Mucosa of stomach (tissue), 1 donor: Measurements from ENCODE around the gene FCRL5.

Source experiments
- H3K27me3 ChIP-seq: one replicate; pipeline ENCODE4 v1.7.0; 2013; ENCODE audit warnings: mild to moderate bottlenecking, low read length; ENCODE audit not compliant: control insufficient read depth, insufficient read depth
- H3K36me3 ChIP-seq: one replicate; pipeline ENCODE4 v1.7.0; 2013; ENCODE audit warnings: low read length; ENCODE audit not compliant: control insufficient read depth, insufficient read depth
- H3K4me1 ChIP-seq: one replicate; pipeline ENCODE4 v1.7.0; 2013; ENCODE audit warnings: mild to moderate bottlenecking, low read length; ENCODE audit not compliant: control insufficient read depth, insufficient read depth
- H3K4me3 ChIP-seq: one replicate; pipeline ENCODE4 v1.7.0; 2013; ENCODE audit warnings: low read length
- H3K9ac ChIP-seq: one replicate; pipeline ENCODE4 v1.7.0; 2013; ENCODE audit warnings: mild to moderate bottlenecking, low read length, moderate library complexity
- H3K9me3 ChIP-seq: one replicate; pipeline ENCODE4 v1.7.0; 2013; ENCODE audit warnings: mild to moderate bottlenecking, low read length, moderate library complexity; ENCODE audit not compliant: control insufficient read depth
- donor health status: Pancreatic carcinoma.

FCRL5 gene

GRCh38 chr1:157482174-157482573 lies 70.1 kb downstream of the FCRL5 start:
- Histone ChIP-seq H3K27me3 (no peaks in the 10 kb centered on the region), H3K9me3 (no peaks in the 10 kb centered on the region), H3K4me3 (no peak overlapping the region), H3K4me1 (no peaks in the 10 kb centered on the region), H3K36me3 (no peaks in the 10 kb centered on the region), H3K9ac (no peak overlapping the region)

GRCh38 chr1:157478030-157478429 lies 74.3 kb downstream of the FCRL5 start:
- H3K36me3 ChIP-seq = no peaks in the 10 kb centered on the region
- no peaks in the 10 kb centered on the region for H3K9me3 ChIP-seq
- H3K9ac ChIP-seq = no peak overlapping the region
- no peak overlapping the region for H3K4me3 ChIP-seq
- H3K27me3 ChIP-seq = no peaks in the 10 kb centered on the region
- no peaks in the 10 kb centered on the region for H3K4me1 ChIP-seq

- Histone ChIP-seq H3K36me3 (no peaks in the 10 kb centered on the region), H3K9ac (no peak overlapping the region), H3K9me3 (no peaks in the 10 kb centered on the region), H3K4me3 (no peak overlapping the region), H3K4me1 (no peaks in the 10 kb centered on the region), H3K27me3 (no peaks in the 10 kb centered on the region)
These were observed 74.9 kb downstream of the FCRL5 start for GRCh38 chr1:157477419-157477818.

- Histone ChIP-seq H3K9me3 (no peaks in the 10 kb centered on the region), H3K27me3 (no peaks in the 10 kb centered on the region), H3K4me3 (no peak overlapping the region), H3K4me1 (no peaks in the 10 kb centered on the region), H3K9ac (no peak overlapping the region), H3K36me3 (no peaks in the 10 kb centered on the region)
These were observed 79.4 kb downstream of the FCRL5 start for GRCh38 chr1:157472959-157473358.

GRCh38 chr1:157472056-157472701 lies 80.1 kb downstream of the FCRL5 start:
- Histone ChIP-seq H3K36me3 (no peaks in the 10 kb centered on the region), H3K9ac (no peak overlapping the region), H3K4me3 (no peak overlapping the region), H3K27me3 (no peaks in the 10 kb centered on the region), H3K4me1 (no peaks in the 10 kb centered on the region), H3K9me3 (no peaks in the 10 kb centered on the region)

- Histone ChIP-seq H3K4me3 (no peak overlapping the region), H3K4me1 (no peaks in the 10 kb centered on the region), H3K36me3 (no peaks in the 10 kb centered on the region), H3K27me3 (no peaks in the 10 kb centered on the region), H3K9ac (no peak overlapping the region), H3K9me3 (no peaks in the 10 kb centered on the region)
These were observed 80.8 kb downstream of the FCRL5 start for GRCh38 chr1:157471531-157471930.

- no peaks in the 10 kb centered on the region for H3K9me3 ChIP-seq
- no peaks in the 10 kb centered on the region for H3K36me3 ChIP-seq
- no peak overlapping the region for H3K4me3 ChIP-seq
- no peak overlapping the region for H3K9ac ChIP-seq
- H3K27me3 ChIP-seq = no peaks in the 10 kb centered on the region
- no peaks in the 10 kb centered on the region for H3K4me1 ChIP-seq
These were observed 82.3 kb downstream of the FCRL5 start for GRCh38 chr1:157469752-157470675.

DNA sequence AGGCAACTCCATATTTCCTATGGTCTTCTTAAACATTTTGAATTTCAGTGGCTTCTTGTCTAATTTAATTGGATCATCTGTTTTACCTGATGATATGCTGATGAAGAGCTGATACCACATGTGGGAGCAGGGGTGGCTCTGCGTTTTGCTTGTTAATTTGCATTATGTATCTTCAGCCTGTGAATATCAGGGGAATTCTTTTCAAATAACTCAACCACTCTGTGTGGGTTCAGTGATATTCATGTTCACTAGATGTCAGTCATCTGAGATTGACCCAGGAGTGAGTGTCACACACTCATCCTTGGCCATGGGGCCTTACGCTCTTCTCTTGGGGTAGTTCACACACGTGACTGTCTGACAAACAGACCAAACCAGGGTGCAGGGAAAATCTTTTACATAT lies 83.0 kb downstream of the FCRL5 start:
- Histone ChIP-seq H3K36me3 (no peaks in the 10 kb centered on the region), H3K27me3 (no peaks in the 10 kb centered on the region), H3K4me1 (no peaks in the 10 kb centered on the region), H3K4me3 (no peak overlapping the region), H3K9me3 (no peaks in the 10 kb centered on the region), H3K9ac (no peak overlapping the region)

DNA sequence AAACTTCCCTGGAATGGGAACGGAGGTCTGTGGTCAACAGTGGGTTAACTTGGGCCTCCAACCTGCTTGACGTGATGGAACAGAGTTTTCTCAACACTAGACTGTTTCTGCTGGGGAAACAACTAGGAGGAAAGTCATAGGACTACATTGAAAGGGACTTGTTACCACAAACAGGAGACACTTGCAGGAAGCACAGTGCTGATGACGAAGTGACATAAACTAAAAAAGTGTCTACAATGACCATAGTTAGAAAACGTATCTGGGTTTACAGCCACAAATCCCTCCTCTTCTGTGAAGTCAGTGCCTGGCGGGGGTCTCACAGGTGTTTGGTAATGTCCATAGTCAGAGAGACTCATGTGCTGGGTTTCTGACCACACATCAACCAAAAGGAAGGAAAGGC lies 86.3 kb downstream of the FCRL5 start:
- no peak overlapping the region for H3K9ac ChIP-seq
- no peaks in the 10 kb centered on the region for H3K27me3 ChIP-seq
- H3K36me3 ChIP-seq = no peaks in the 10 kb centered on the region
- H3K4me1 ChIP-seq = no peaks in the 10 kb centered on the region
- H3K9me3 ChIP-seq = no peaks in the 10 kb centered on the region
- H3K4me3 ChIP-seq = no peak overlapping the region
